8988T (cell line): Measurements from ENCODE around the gene HOXA6.

Experiments
- DNase-seq: peaks from one replicate; pipeline ENCODE4 v3.0.0; 2011

HOXA6 gene

GRCh38 chr7:27161214-27161720 is 13.7 kb upstream of the HOXA6 start:
- DNase-seq, result no peak

GRCh38 chr7:27160546-27161213 is 13.1 kb upstream of the HOXA6 start:
- DNase-seq, result peak; percentile 88

- DNase-seq, result no peak
These were observed 12.6 kb upstream of the HOXA6 start for GRCh38 chr7:27160145-27160545.

- DNase-seq, result no peak
These were observed 11.9 kb upstream of the HOXA6 start for GRCh38 chr7:27159266-27160144.

- no peak for DNase-seq
These were observed 11.1 kb upstream of the HOXA6 start for GRCh38 chr7:27158436-27159265.

GRCh38 chr7:27157702-27158431 is 10.3 kb upstream of the HOXA6 start:
- DNase-seq, result no peak

- no peak for DNase-seq
These were observed 9.5 kb upstream of the HOXA6 start for GRCh38 chr7:27156916-27157701.

- DNase-seq, result no peak
These were observed 8.9 kb upstream of the HOXA6 start, which contains the start of gene HOXA7 for GRCh38 chr7:27156508-27156898. Gene HOXA7 (minus strand): TSS chr7:27156675. CDS start chr7:27156545, 130 bp downstream.

- DNase-seq, result no peak
These were observed 8.4 kb upstream of the HOXA6 start for GRCh38 chr7:27155816-27156507.

GRCh38 chr7:27154901-27155815 is 7.6 kb upstream of the HOXA6 start:
- DNase-seq, result no peak

GRCh38 chr7:27154369-27154768 is 6.8 kb upstream of the HOXA6 start:
- no peak for DNase-seq

GRCh38 chr7:27153526-27153925 is 6.0 kb upstream of the HOXA6 start:
- no peak for DNase-seq

GRCh38 chr7:27152816-27153442 is 5.4 kb upstream of the HOXA6 start:
- no peak for DNase-seq

- DNase-seq, result no peak
These were observed 4.6 kb upstream of the HOXA6 start, which contains the start of gene HOXA3 for GRCh38 chr7:27151931-27152815. Gene HOXA3 (minus strand): TSS chr7:27152583. CDS start chr7:27110640, 41,943 bp downstream.

GRCh38 chr7:27151341-27151930 is 3.9 kb upstream of the HOXA6 start:
- DNase-seq, result no peak

GRCh38 chr7:27150568-27151340 is 3.2 kb upstream of the HOXA6 start:
- DNase-seq, result peak; percentile 84
